DND-41 (cell line): ENCODE data around the gene C1orf198.

Experiments
- ATAC-seq: fragments of 200-7000 bp; cut with Tn5 transposase; 3 replicates; pipeline ENCODE4 v1.9.1; 2021; ENCODE audit warnings: low read depth; ENCODE audit not compliant: insufficient read depth
- DNase-seq: peaks from one replicate; pipeline ENCODE4 v3.0.0-alpha.2; 2020
- H2AFZ ChIP-seq: 2 replicates; pipeline ENCODE4 v1.6.0; 2012; ENCODE audit warnings: low read depth, low read length
- H3K27ac ChIP-seq: 2 replicates; pipeline ENCODE4 v1.5.1; 2012; ENCODE audit warnings: low read length, inconsistent platforms
- H3K27me3 ChIP-seq: fragments of 200-600 bp; sonication (generic); 2 replicates; pipeline ENCODE4 v1.6.0; 2012; ENCODE audit warnings: low read length, mild to moderate bottlenecking, inconsistent platforms; ENCODE audit not compliant: insufficient read depth, poor library complexity
- H3K36me3 ChIP-seq: 2 replicates; pipeline ENCODE4 v1.5.1; 2012; ENCODE audit warnings: low read length, inconsistent platforms; ENCODE audit not compliant: insufficient read depth
- H3K4me1 ChIP-seq: 2 replicates; pipeline ENCODE4 v1.5.1; 2012; ENCODE audit warnings: mild to moderate bottlenecking, low read length; ENCODE audit not compliant: insufficient read depth
- H3K4me2 ChIP-seq: 2 replicates; pipeline ENCODE4 v1.6.0; 2012; ENCODE audit warnings: mild to moderate bottlenecking, moderate library complexity, low read length, inconsistent platforms; ENCODE audit not compliant: insufficient read depth
- H3K4me3 ChIP-seq, 2 experiments: fragments of 200-600 bp in 1 of 2; shearing (Covaris generic) in 1 of 2; 2 replicates each; pipeline ENCODE4 v1.5.1; 2012 to 2016; ENCODE audit warnings: inconsistent platforms in 2 of 2, low read length in 2 of 2, mild to moderate bottlenecking in 2 of 2, low read depth in 1 of 2, moderate library complexity in 1 of 2
- H3K79me2 ChIP-seq: 2 replicates; pipeline ENCODE4 v1.6.0; 2012; ENCODE audit warnings: low read length, inconsistent platforms; ENCODE audit not compliant: insufficient read depth
- H3K9ac ChIP-seq: 2 replicates; pipeline ENCODE4 v1.6.0; 2012; ENCODE audit warnings: low read depth, mild to moderate bottlenecking, inconsistent platforms, low read length, moderate library complexity
- H3K9me3 ChIP-seq: 2 replicates; pipeline ENCODE4 v1.5.1; 2012; ENCODE audit warnings: low read length, moderate library complexity, mild to moderate bottlenecking, inconsistent platforms; ENCODE audit not compliant: insufficient read depth, severe bottlenecking
- H4K20me1 ChIP-seq: 2 replicates; pipeline ENCODE4 v1.6.0; 2012; ENCODE audit warnings: low read length; ENCODE audit not compliant: insufficient read depth
- CTCF ChIP-seq: IDR thresholded peaks from 2 replicates; pipeline ENCODE4 v1.5.1; 2012; ENCODE audit warnings: borderline replicate concordance, low read length, moderate library complexity, mild to moderate bottlenecking; ENCODE audit not compliant: poor library complexity, severe bottlenecking; ENCODE audit errors: extremely low read depth
- EZH2 ChIP-seq: IDR thresholded peaks from 3 replicates; pipeline ENCODE4 v1.6.1; 2012; ENCODE audit warnings: borderline replicate concordance, low read depth, mild to moderate bottlenecking, moderate library complexity, low read length, inconsistent platforms; ENCODE audit not compliant: severe bottlenecking

Gene C1orf198

GRCh38 chr1:230832476-230832875 is 35.8 kb downstream of the C1orf198 start:
- Histone ChIP-seq H3K4me3 (no peak overlapping the region), H3K79me2 (no peaks in the 10 kb centered on the region), H4K20me1 (no peaks in the 10 kb centered on the region), H3K4me1 (no peaks in the 10 kb centered on the region), H3K4me2 (no peak overlapping the region), H2AFZ (no peak overlapping the region), H3K9me3 (no peaks in the 10 kb centered on the region), H3K9ac (no peak overlapping the region), H3K36me3 (no peaks in the 10 kb centered on the region), H3K27ac (no peak overlapping the region), H3K27me3 (no peaks in the 10 kb centered on the region)
- no peak for DNase-seq
- TF ChIP-seq EZH2 (no peak), CTCF (no peak)
- ATAC-seq = no peak

GRCh38 chr1:230831771-230832170 is 36.5 kb downstream of the C1orf198 start:
- TF ChIP-seq EZH2 (no peak), CTCF (no peak)
- no peak overlapping the region for H3K9ac ChIP-seq
- no peaks in the 10 kb centered on the region for H3K79me2 ChIP-seq
- no peak overlapping the region for H3K27ac ChIP-seq
- no peak overlapping the region for H2AFZ ChIP-seq
- no peaks in the 10 kb centered on the region for H4K20me1 ChIP-seq
- no peak overlapping the region for H3K4me2 ChIP-seq
- no peak overlapping the region for H3K4me3 ChIP-seq
- DNase-seq (no peak), ATAC-seq (no peak)
- H3K4me1 ChIP-seq = no peaks in the 10 kb centered on the region
- H3K9me3 ChIP-seq = no peaks in the 10 kb centered on the region
- H3K27me3 ChIP-seq = peaks cover 3% of the 10 kb centered on the region
- no peaks in the 10 kb centered on the region for H3K36me3 ChIP-seq

GRCh38 chr1:230828421-230828820 is 39.9 kb downstream of the C1orf198 start:
- no peak overlapping the region for H3K27ac ChIP-seq
- H3K4me3 ChIP-seq = no peak overlapping the region
- ATAC-seq (no peak), DNase-seq (no peak)
- H3K4me1 ChIP-seq = no peaks in the 10 kb centered on the region
- no peaks in the 10 kb centered on the region for H3K36me3 ChIP-seq
- no peak for TF ChIP-seq EZH2
- TF ChIP-seq CTCF = no peak
- no peak overlapping the region for H3K4me2 ChIP-seq
- no peaks in the 10 kb centered on the region for H3K9me3 ChIP-seq
- H3K27me3 ChIP-seq = peaks cover 22% of the 10 kb centered on the region
- no peaks in the 10 kb centered on the region for H3K79me2 ChIP-seq
- no peak overlapping the region for H3K9ac ChIP-seq
- no peak overlapping the region for H2AFZ ChIP-seq
- no peaks in the 10 kb centered on the region for H4K20me1 ChIP-seq

- H4K20me1 ChIP-seq = no peaks in the 10 kb centered on the region
- no peak for TF ChIP-seq CTCF
- no peak for TF ChIP-seq EZH2
- H3K4me3 ChIP-seq = no peak overlapping the region
- H3K9ac ChIP-seq = no peak overlapping the region
- H3K27me3 ChIP-seq = peaks cover 23% of the 10 kb centered on the region
- H2AFZ ChIP-seq = no peak overlapping the region
- DNase-seq (no peak), ATAC-seq (no peak)
- no peaks in the 10 kb centered on the region for H3K36me3 ChIP-seq
- no peak overlapping the region for H3K4me2 ChIP-seq
- H3K27ac ChIP-seq = no peak overlapping the region
- H3K4me1 ChIP-seq = no peaks in the 10 kb centered on the region
- no peaks in the 10 kb centered on the region for H3K79me2 ChIP-seq
- H3K9me3 ChIP-seq = no peaks in the 10 kb centered on the region
Measured at GRCh38 chr1:230827801-230828200, 40.5 kb downstream of the C1orf198 start.
